Neuronal stem cell (in vitro differentiated cells): ENCODE measurements around the gene RAI14.

Source experiments
- DNase-seq: peaks from one replicate; pipeline ENCODE4 v3.0.0-alpha.2; 2013; ENCODE audit warnings: low spot score
- H2AFZ ChIP-seq: one replicate; pipeline ENCODE4 v1.6.1; 2013; ENCODE audit warnings: mild to moderate bottlenecking, low read length, inconsistent platforms
- H2AK5ac ChIP-seq: 2 replicates; pipeline ENCODE4 v1.6.1; 2013; ENCODE audit warnings: low read depth, mild to moderate bottlenecking, inconsistent platforms, low read length, moderate library complexity, mixed read lengths
- H2BK120ac ChIP-seq: 2 replicates; pipeline ENCODE4 v1.6.1; 2013; ENCODE audit warnings: low read depth, mild to moderate bottlenecking, inconsistent platforms, low read length, moderate library complexity, mixed read lengths
- H2BK12ac ChIP-seq: one replicate; pipeline ENCODE4 v1.6.1; 2013; ENCODE audit warnings: low read length, inconsistent platforms
- H2BK15ac ChIP-seq: 2 replicates; pipeline ENCODE4 v1.6.1; 2013; ENCODE audit warnings: mild to moderate bottlenecking, low read length, inconsistent platforms, mixed read lengths
- H2BK5ac ChIP-seq: one replicate; pipeline ENCODE4 v1.6.1; 2013; ENCODE audit warnings: inconsistent platforms, mild to moderate bottlenecking, low read length, moderate library complexity
- H3K14ac ChIP-seq: one replicate; pipeline ENCODE4 v1.6.1; 2013; ENCODE audit warnings: low read length, inconsistent platforms
- H3K18ac ChIP-seq: 2 replicates; pipeline ENCODE4 v1.6.1; 2013; ENCODE audit warnings: low read length, inconsistent platforms
- H3K23ac ChIP-seq: 2 replicates; pipeline ENCODE4 v1.6.1; 2013; ENCODE audit warnings: low read depth, mild to moderate bottlenecking, mixed read lengths, low read length, inconsistent platforms; ENCODE audit not compliant: poor library complexity
- H3K27ac ChIP-seq: replicated peaks from 3 replicates; pipeline ENCODE4 v1.5.1; 2013; ENCODE audit warnings: low read length, inconsistent platforms
- H3K27me3 ChIP-seq, 3 experiments: 2 replicates each; pipeline ENCODE4 v1.6.1; 2013; ENCODE audit warnings: low read length in 3 of 3, mild to moderate bottlenecking in 2 of 3, inconsistent platforms in 1 of 3, low read depth in 1 of 3, mixed read lengths in 1 of 3, moderate library complexity in 1 of 3; ENCODE audit not compliant: control insufficient read depth in 3 of 3, insufficient read depth in 3 of 3
- H3K36me3 ChIP-seq, 2 donors: replicated peaks in 1 of 2; 2 replicates each; pipeline ENCODE4 v1.6.1; 2013; ENCODE audit warnings: low read length in 2 of 2; ENCODE audit not compliant: control insufficient read depth in 2 of 2, insufficient read depth in 2 of 2
- H3K4ac ChIP-seq: 2 replicates; pipeline ENCODE4 v1.6.1; 2013; ENCODE audit warnings: inconsistent platforms, mild to moderate bottlenecking, low read length, moderate library complexity
- H3K4me1 ChIP-seq, 2 donors: 1 replicate in 1 of 2; 2 replicates in 1 of 2; pipeline ENCODE4 v1.6.1; 2013; ENCODE audit warnings: low read length in 2 of 2, low read depth in 1 of 2; ENCODE audit not compliant: control insufficient read depth in 2 of 2, insufficient read depth in 1 of 2
- H3K4me2 ChIP-seq: one replicate; pipeline ENCODE4 v1.6.1; 2013; ENCODE audit warnings: mild to moderate bottlenecking, low read length, inconsistent platforms; ENCODE audit not compliant: insufficient read depth, poor library complexity, severe bottlenecking
- H3K4me3 ChIP-seq, 2 donors: 2 replicates each; pipeline ENCODE4 v1.5.1; 2013; ENCODE audit warnings: low read length in 2 of 2, mild to moderate bottlenecking in 2 of 2, inconsistent platforms in 1 of 2, moderate library complexity in 1 of 2
- H3K79me1 ChIP-seq: one replicate; pipeline ENCODE4 v1.6.1; 2013; ENCODE audit warnings: low read depth, mild to moderate bottlenecking, inconsistent platforms, low read length, moderate library complexity
- H3K9ac ChIP-seq: one replicate; pipeline ENCODE4 v1.6.1; 2013; ENCODE audit warnings: mild to moderate bottlenecking, low read depth, low read length, inconsistent platforms; ENCODE audit not compliant: poor library complexity
- H3K9me3 ChIP-seq, 2 donors: replicated peaks in 1 of 2; 2 replicates each; pipeline versions ENCODE3 to v1.6.1; 2013; ENCODE audit warnings: low read length in 2 of 2, mild to moderate bottlenecking in 2 of 2, inconsistent platforms in 1 of 2, low read depth in 1 of 2, mixed read lengths in 1 of 2, moderate library complexity in 1 of 2; ENCODE audit not compliant: control insufficient read depth in 2 of 2, insufficient read depth in 1 of 2
- H4K8ac ChIP-seq: one replicate; pipeline ENCODE4 v1.6.1; 2013; ENCODE audit warnings: low read depth, mild to moderate bottlenecking, inconsistent platforms, low read length, moderate library complexity
- H4K91ac ChIP-seq: one replicate; pipeline ENCODE4 v1.6.1; 2013; ENCODE audit warnings: low read length, low read depth, mild to moderate bottlenecking, inconsistent platforms; ENCODE audit not compliant: poor library complexity
- WGBS, 2 donors: extraction: QIAGEN DNeasy Blood & Tissue Kit; methylation state at CpG; one replicate each; pipeline ENCODE4 v1.1.7; 2013; ENCODE audit warnings: missing lambda C conversion rate in 2 of 2, mixed read lengths in 1 of 2; ENCODE audit not compliant: insufficient read length in 2 of 2, insufficient replicate concordance in 1 of 2; ENCODE audit errors: extremely low coverage in 2 of 2; 5-methylcytosine and 5-hydroxymethylcytosine counted together

Gene RAI14

GRCh38 chr5:34802834-34803563, 146.9 kb downstream of the RAI14 start:
- no peak overlapping the region for H3K4me3 ChIP-seq
- no peak overlapping the region for H3K23ac ChIP-seq
- no peak overlapping the region for H2AK5ac ChIP-seq
- H4K8ac ChIP-seq, result no peak overlapping the region
- H2BK15ac ChIP-seq, result no peak overlapping the region
- peaks cover 0 to 1% of the 10 kb centered on the region in 2 donors for H3K4me1 ChIP-seq
- no peak overlapping the region for H3K14ac ChIP-seq
- H2BK12ac ChIP-seq, result no peak overlapping the region
- no peak for DNase-seq
- H2AFZ ChIP-seq, result no peak overlapping the region
- no peak overlapping the region for H3K27ac ChIP-seq
- H2BK120ac ChIP-seq, result no peak overlapping the region
- no peak overlapping the region for H4K91ac ChIP-seq
- no peaks in the 10 kb centered on the region for H3K27me3 ChIP-seq
- no peak overlapping the region for H3K4me2 ChIP-seq
- no peak overlapping the region for H3K4ac ChIP-seq
- no peak overlapping the region for H3K18ac ChIP-seq
- H3K79me1 ChIP-seq, result no peaks in the 10 kb centered on the region
- no CpG with 5 or more reads among the region's 9 CpGs for WGBS, 2 donors
- no peak overlapping the region for H3K9ac ChIP-seq
- peaks cover 14 to 73% of the 10 kb centered on the region in 2 donors for H3K36me3 ChIP-seq
- H2BK5ac ChIP-seq, result no peak overlapping the region
- H3K9me3 ChIP-seq, result no peaks in the 10 kb centered on the region

DNA sequence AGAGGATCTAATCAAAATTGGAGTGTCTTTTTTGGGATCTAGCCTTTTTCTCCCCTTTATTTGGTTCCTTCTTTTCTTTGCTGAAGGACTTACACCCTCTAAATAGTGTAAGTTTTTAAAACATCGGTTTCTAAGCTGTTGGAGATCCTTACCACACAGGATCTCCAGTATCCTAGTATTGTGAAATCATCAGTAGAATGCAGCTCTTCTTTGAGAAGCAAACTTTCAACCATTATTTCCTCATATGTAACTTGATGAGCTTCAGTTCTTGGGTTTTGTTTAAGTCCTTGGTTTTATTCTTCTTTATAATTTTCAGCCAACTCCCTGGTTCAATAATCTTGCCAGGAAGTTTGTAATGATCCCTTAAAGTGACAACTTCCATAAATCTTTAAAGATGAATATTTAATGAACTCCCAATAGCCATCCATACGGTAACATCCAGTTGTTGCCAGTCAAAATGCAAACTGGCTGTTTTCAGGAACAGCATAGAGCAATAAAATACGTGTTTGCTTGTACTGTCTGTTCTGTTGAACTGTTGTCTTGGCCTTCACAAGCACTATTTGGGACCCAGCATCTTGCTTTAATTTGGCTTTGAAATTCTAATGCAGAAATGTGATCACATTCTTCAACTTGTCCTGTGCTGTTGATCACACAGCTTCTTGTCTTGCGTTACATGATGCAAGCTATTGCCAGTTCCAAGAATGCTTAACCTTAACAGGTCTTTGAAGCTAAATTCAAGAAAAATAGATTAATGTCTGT, 148.0 kb downstream of the RAI14 start:
- no peak overlapping the region for H2BK15ac ChIP-seq
- peaks cover 0 to 1% of the 10 kb centered on the region in 2 donors for H3K4me1 ChIP-seq
- H3K18ac ChIP-seq, result no peak overlapping the region
- no peak overlapping the region for H2BK12ac ChIP-seq
- H3K36me3 ChIP-seq, result peaks cover 12 to 70% of the 10 kb centered on the region in 2 donors
- H2AFZ ChIP-seq, result no peak overlapping the region
- H3K27ac ChIP-seq, result no peak overlapping the region
- no peak overlapping the region for H3K9ac ChIP-seq
- no peaks in the 10 kb centered on the region for H3K79me1 ChIP-seq
- H4K8ac ChIP-seq, result no peak overlapping the region
- no peak overlapping the region for H3K14ac ChIP-seq
- H4K91ac ChIP-seq, result no peak overlapping the region
- no peak overlapping the region for H3K4me3 ChIP-seq
- H3K4ac ChIP-seq, result no peak overlapping the region
- H2BK5ac ChIP-seq, result no peak overlapping the region
- H3K23ac ChIP-seq, result no peak overlapping the region
- H2AK5ac ChIP-seq, result no peak overlapping the region
- no peaks in the 10 kb centered on the region for H3K27me3 ChIP-seq
- no peak overlapping the region for H2BK120ac ChIP-seq
- H3K9me3 ChIP-seq, result no peaks in the 10 kb centered on the region
- no CpG with 5 or more reads among the region's 4 CpGs for WGBS, 2 donors
- no peak for DNase-seq
- H3K4me2 ChIP-seq, result no peak overlapping the region

GRCh38 chr5:34804913-34805312, 148.8 kb downstream of the RAI14 start:
- Histone ChIP-seq H3K4me2 (no peak overlapping the region), H3K4ac (no peak overlapping the region), H2BK5ac (no peak overlapping the region), H3K23ac (no peak overlapping the region), H2BK120ac (no peak overlapping the region), H2BK15ac (no peak overlapping the region), H3K4me3 (no peak overlapping the region), H4K8ac (no peak overlapping the region), H2BK12ac (no peak overlapping the region), H2AFZ (no peak overlapping the region), H3K9ac (no peak overlapping the region), H3K4me1 (peaks cover 0 to 1% of the 10 kb centered on the region in 2 donors), H2AK5ac (no peak overlapping the region), H3K36me3 (peaks cover 11 to 69% of the 10 kb centered on the region in 2 donors), H3K14ac (no peak overlapping the region), H3K18ac (no peak overlapping the region), H3K79me1 (no peaks in the 10 kb centered on the region), H4K91ac (no peak overlapping the region), H3K27me3 (no peaks in the 10 kb centered on the region), H3K27ac (no peak overlapping the region), H3K9me3 (no peaks in the 10 kb centered on the region)
- no peak for DNase-seq
- no CpG with 5 or more reads among the region's 5 CpGs for WGBS, 2 donors

DNA sequence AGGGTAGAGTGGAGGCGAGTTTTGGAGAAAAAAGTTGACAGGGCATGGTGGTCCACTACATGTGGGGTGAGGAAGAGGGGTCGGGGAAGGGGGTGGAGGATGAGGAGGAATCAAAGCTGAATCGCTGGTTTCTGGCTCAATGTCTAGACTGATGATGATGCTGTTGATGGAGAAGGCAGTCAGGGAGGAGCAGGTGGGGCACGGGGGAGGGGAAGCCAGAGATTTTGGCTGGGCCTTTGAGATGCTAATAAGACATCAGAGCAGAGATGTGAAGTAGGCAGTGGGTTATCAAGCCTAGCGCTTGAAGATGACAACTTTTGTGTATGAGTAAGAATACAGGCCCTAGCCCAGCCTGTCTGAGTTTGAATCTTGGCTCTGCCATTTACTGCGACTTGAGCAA, 150.4 kb downstream of the RAI14 start:
- Histone ChIP-seq H3K18ac (no peak overlapping the region), H3K79me1 (no peaks in the 10 kb centered on the region), H3K36me3 (peaks cover 11 to 64% of the 10 kb centered on the region in 2 donors), H3K4ac (no peak overlapping the region), H3K9ac (no peak overlapping the region), H2BK120ac (no peak overlapping the region), H3K4me3 (no peak overlapping the region), H3K27ac (no peak overlapping the region), H2AK5ac (no peak overlapping the region), H2BK15ac (no peak overlapping the region), H2BK5ac (no peak overlapping the region), H2BK12ac (no peak overlapping the region), H3K9me3 (no peaks in the 10 kb centered on the region), H3K14ac (no peak overlapping the region), H3K23ac (no peak overlapping the region), H3K27me3 (no peaks in the 10 kb centered on the region), H3K4me1 (peaks cover 0 to 1% of the 10 kb centered on the region in 2 donors), H2AFZ (no peak overlapping the region), H4K8ac (no peak overlapping the region), H3K4me2 (no peak overlapping the region), H4K91ac (no peak overlapping the region)
- WGBS, 2 donors, result no CpG with 5 or more reads among the region's 6 CpGs
- no peak for DNase-seq
